GM18868 (cell line): ENCODE measurements around the gene RNU6-1.

Source experiments
- ATAC-seq: cut with Tn5 transposase; IDR thresholded peaks from one replicate; pipeline ENCODE4 v1.9.1; 2021; ENCODE audit warnings: mild to moderate bottlenecking, moderate library complexity; ENCODE audit not compliant: unreplicated experiment

Gene RNU6-1

GRCh38 chr15:67834581-67835296 lies 5.1 kb downstream of the RNU6-1 start:
- no peak for ATAC-seq

- ATAC-seq, result no peak
These were observed 5.9 kb downstream of the RNU6-1 start for GRCh38 chr15:67833710-67834511.

- ATAC-seq, result no peak
These were observed 6.7 kb downstream of the RNU6-1 start for GRCh38 chr15:67832897-67833709.

- ATAC-seq, result no peak
These were observed 7.8 kb downstream of the RNU6-1 start for GRCh38 chr15:67832031-67832551.

- ATAC-seq, result no peak
These were observed 8.5 kb downstream of the RNU6-1 start for GRCh38 chr15:67831363-67831762.

GRCh38 chr15:67829647-67830504 lies 10.0 kb downstream of the RNU6-1 start:
- ATAC-seq, result no peak

- no peak for ATAC-seq
These were observed 10.7 kb downstream of the RNU6-1 start for GRCh38 chr15:67828969-67829646.

- ATAC-seq, result no peak
These were observed 11.4 kb downstream of the RNU6-1 start for GRCh38 chr15:67828278-67828968.

- ATAC-seq, result no peak
These were observed 12.1 kb downstream of the RNU6-1 start for GRCh38 chr15:67827562-67828277.

GRCh38 chr15:67826717-67827561 lies 12.9 kb downstream of the RNU6-1 start:
- no peak for ATAC-seq

GRCh38 chr15:67825881-67826716 lies 13.7 kb downstream of the RNU6-1 start:
- no peak for ATAC-seq

GRCh38 chr15:67824976-67825880 lies 14.6 kb downstream of the RNU6-1 start, which contains the start of gene SKOR1:
TSS of gene SKOR1 (plus strand) at chr15:67825509. CDS start at chr15:67825603, 94 bp downstream.
- ATAC-seq, result no peak

- no peak for ATAC-seq
These were observed 15.5 kb downstream of the RNU6-1 start for GRCh38 chr15:67824197-67824968.

GRCh38 chr15:67823314-67824196 lies 16.3 kb downstream of the RNU6-1 start:
- no peak for ATAC-seq
